Neuronal stem cell (in vitro differentiated cells): ENCODE data around the gene PRICKLE2.

Source experiments
- DNase-seq: peaks from one replicate; pipeline ENCODE4 v3.0.0-alpha.2; 2013; ENCODE audit warnings: low spot score
- H2AFZ ChIP-seq: one replicate; pipeline ENCODE4 v1.6.1; 2013; ENCODE audit warnings: mild to moderate bottlenecking, low read length, inconsistent platforms
- H2AK5ac ChIP-seq: 2 replicates; pipeline ENCODE4 v1.6.1; 2013; ENCODE audit warnings: low read depth, mild to moderate bottlenecking, inconsistent platforms, low read length, moderate library complexity, mixed read lengths
- H2BK120ac ChIP-seq: 2 replicates; pipeline ENCODE4 v1.6.1; 2013; ENCODE audit warnings: low read depth, mild to moderate bottlenecking, inconsistent platforms, low read length, moderate library complexity, mixed read lengths
- H2BK12ac ChIP-seq: one replicate; pipeline ENCODE4 v1.6.1; 2013; ENCODE audit warnings: low read length, inconsistent platforms
- H2BK15ac ChIP-seq: 2 replicates; pipeline ENCODE4 v1.6.1; 2013; ENCODE audit warnings: mild to moderate bottlenecking, low read length, inconsistent platforms, mixed read lengths
- H2BK5ac ChIP-seq: one replicate; pipeline ENCODE4 v1.6.1; 2013; ENCODE audit warnings: inconsistent platforms, mild to moderate bottlenecking, low read length, moderate library complexity
- H3K14ac ChIP-seq: one replicate; pipeline ENCODE4 v1.6.1; 2013; ENCODE audit warnings: low read length, inconsistent platforms
- H3K18ac ChIP-seq: 2 replicates; pipeline ENCODE4 v1.6.1; 2013; ENCODE audit warnings: low read length, inconsistent platforms
- H3K23ac ChIP-seq: 2 replicates; pipeline ENCODE4 v1.6.1; 2013; ENCODE audit warnings: low read depth, mild to moderate bottlenecking, mixed read lengths, low read length, inconsistent platforms; ENCODE audit not compliant: poor library complexity
- H3K27ac ChIP-seq: replicated peaks from 3 replicates; pipeline ENCODE4 v1.5.1; 2013; ENCODE audit warnings: low read length, inconsistent platforms
- H3K27me3 ChIP-seq, 3 experiments: 2 replicates each; pipeline ENCODE4 v1.6.1; 2013; ENCODE audit warnings: low read length in 3 of 3, mild to moderate bottlenecking in 2 of 3, inconsistent platforms in 1 of 3, low read depth in 1 of 3, mixed read lengths in 1 of 3, moderate library complexity in 1 of 3; ENCODE audit not compliant: control insufficient read depth in 3 of 3, insufficient read depth in 3 of 3
- H3K36me3 ChIP-seq, 2 donors: replicated peaks in 1 of 2; 2 replicates each; pipeline ENCODE4 v1.6.1; 2013; ENCODE audit warnings: low read length in 2 of 2; ENCODE audit not compliant: control insufficient read depth in 2 of 2, insufficient read depth in 2 of 2
- H3K4ac ChIP-seq: 2 replicates; pipeline ENCODE4 v1.6.1; 2013; ENCODE audit warnings: inconsistent platforms, mild to moderate bottlenecking, low read length, moderate library complexity
- H3K4me1 ChIP-seq, 2 donors: 1 replicate in 1 of 2; 2 replicates in 1 of 2; pipeline ENCODE4 v1.6.1; 2013; ENCODE audit warnings: low read length in 2 of 2, low read depth in 1 of 2; ENCODE audit not compliant: control insufficient read depth in 2 of 2, insufficient read depth in 1 of 2
- H3K4me2 ChIP-seq: one replicate; pipeline ENCODE4 v1.6.1; 2013; ENCODE audit warnings: mild to moderate bottlenecking, low read length, inconsistent platforms; ENCODE audit not compliant: insufficient read depth, poor library complexity, severe bottlenecking
- H3K4me3 ChIP-seq, 2 donors: 2 replicates each; pipeline ENCODE4 v1.5.1; 2013; ENCODE audit warnings: low read length in 2 of 2, mild to moderate bottlenecking in 2 of 2, inconsistent platforms in 1 of 2, moderate library complexity in 1 of 2
- H3K79me1 ChIP-seq: one replicate; pipeline ENCODE4 v1.6.1; 2013; ENCODE audit warnings: low read depth, mild to moderate bottlenecking, inconsistent platforms, low read length, moderate library complexity
- H3K9ac ChIP-seq: one replicate; pipeline ENCODE4 v1.6.1; 2013; ENCODE audit warnings: mild to moderate bottlenecking, low read depth, low read length, inconsistent platforms; ENCODE audit not compliant: poor library complexity
- H3K9me3 ChIP-seq, 2 donors: replicated peaks in 1 of 2; 2 replicates each; pipeline versions ENCODE3 to v1.6.1; 2013; ENCODE audit warnings: low read length in 2 of 2, mild to moderate bottlenecking in 2 of 2, inconsistent platforms in 1 of 2, low read depth in 1 of 2, mixed read lengths in 1 of 2, moderate library complexity in 1 of 2; ENCODE audit not compliant: control insufficient read depth in 2 of 2, insufficient read depth in 1 of 2
- H4K8ac ChIP-seq: one replicate; pipeline ENCODE4 v1.6.1; 2013; ENCODE audit warnings: low read depth, mild to moderate bottlenecking, inconsistent platforms, low read length, moderate library complexity
- H4K91ac ChIP-seq: one replicate; pipeline ENCODE4 v1.6.1; 2013; ENCODE audit warnings: low read length, low read depth, mild to moderate bottlenecking, inconsistent platforms; ENCODE audit not compliant: poor library complexity
- WGBS, 2 donors: extraction: QIAGEN DNeasy Blood & Tissue Kit; methylation state at CpG; one replicate each; pipeline ENCODE4 v1.1.7; 2013; ENCODE audit warnings: missing lambda C conversion rate in 2 of 2, mixed read lengths in 1 of 2; ENCODE audit not compliant: insufficient read length in 2 of 2, insufficient replicate concordance in 1 of 2; ENCODE audit errors: extremely low coverage in 2 of 2; 5-methylcytosine and 5-hydroxymethylcytosine counted together

The PRICKLE2 gene

GRCh38 chr3:64179860-64180259 lies 45.4 kb downstream of the PRICKLE2 start:
- Histone ChIP-seq H3K14ac (no peak overlapping the region), H2BK120ac (no peak overlapping the region), H3K4ac (no peak overlapping the region), H3K4me3 (no peak overlapping the region), H3K4me1 (no peaks in the 10 kb centered on the region), H3K9ac (no peak overlapping the region), H4K91ac (no peak overlapping the region), H4K8ac (no peak overlapping the region), H2AK5ac (no peak overlapping the region), H3K27ac (no peak overlapping the region), H3K18ac (no peak overlapping the region), H2BK12ac (no peak overlapping the region), H3K79me1 (no peaks in the 10 kb centered on the region), H3K27me3 (no peaks in the 10 kb centered on the region), H3K4me2 (no peak overlapping the region), H2BK5ac (no peak overlapping the region), H3K36me3 (no peaks in the 10 kb centered on the region), H3K9me3 (peaks cover 0 to 2% of the 10 kb centered on the region in 2 donors), H3K23ac (no peak overlapping the region), H2BK15ac (no peak overlapping the region), H2AFZ (no peak overlapping the region)
- no peak for DNase-seq
- WGBS, 2 donors = no CpG with 5 or more reads among the region's 1 CpG

DNA sequence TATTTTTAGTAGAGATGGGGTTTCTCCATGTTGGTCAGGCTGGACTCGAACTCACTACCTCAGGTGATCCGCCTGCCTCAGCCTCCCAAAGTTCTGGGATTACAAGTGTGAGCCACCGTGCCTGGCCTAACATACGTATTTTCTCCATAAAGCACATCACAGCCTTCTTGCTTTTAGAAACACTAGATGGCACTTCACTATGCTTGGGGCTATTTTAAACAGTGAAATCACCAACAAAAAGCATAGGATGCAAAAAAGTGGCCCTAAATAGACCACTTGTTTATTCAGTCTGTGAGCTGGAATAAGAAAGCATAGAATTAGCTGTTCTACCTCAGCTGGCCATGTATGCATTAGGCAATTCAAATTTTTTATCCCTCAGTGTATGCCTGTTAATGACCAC lies 46.0 kb downstream of the PRICKLE2 start:
- DNase-seq = no peak
- H3K79me1 ChIP-seq = no peaks in the 10 kb centered on the region
- H3K4me1 ChIP-seq = no peaks in the 10 kb centered on the region
- H2BK15ac ChIP-seq = no peak overlapping the region
- no peak overlapping the region for H3K9ac ChIP-seq
- no peak overlapping the region for H3K23ac ChIP-seq
- no peak overlapping the region for H3K4me2 ChIP-seq
- H3K18ac ChIP-seq = no peak overlapping the region
- H2BK5ac ChIP-seq = no peak overlapping the region
- no peaks in the 10 kb centered on the region for H3K27me3 ChIP-seq
- H4K8ac ChIP-seq = no peak overlapping the region
- no peak overlapping the region for H2AFZ ChIP-seq
- H2BK12ac ChIP-seq = no peak overlapping the region
- peaks cover 0 to 2% of the 10 kb centered on the region in 2 donors for H3K9me3 ChIP-seq
- H3K14ac ChIP-seq = no peak overlapping the region
- H2AK5ac ChIP-seq = no peak overlapping the region
- no peak overlapping the region for H3K27ac ChIP-seq
- H3K4me3 ChIP-seq = no peak overlapping the region
- H3K4ac ChIP-seq = no peak overlapping the region
- H4K91ac ChIP-seq = no peak overlapping the region
- no peak overlapping the region for H2BK120ac ChIP-seq
- H3K36me3 ChIP-seq = no peaks in the 10 kb centered on the region
- no CpG with 5 or more reads among the region's 4 CpGs for WGBS, 2 donors

GRCh38 chr3:64178419-64178818 lies 46.8 kb downstream of the PRICKLE2 start:
- Histone ChIP-seq H4K8ac (no peak overlapping the region), H3K4me2 (no peak overlapping the region), H3K9me3 (peaks cover 0 to 2% of the 10 kb centered on the region in 2 donors), H2AK5ac (no peak overlapping the region), H3K14ac (no peak overlapping the region), H3K27me3 (no peaks in the 10 kb centered on the region), H3K4ac (no peak overlapping the region), H3K4me1 (no peaks in the 10 kb centered on the region), H3K27ac (no peak overlapping the region), H3K9ac (no peak overlapping the region), H3K36me3 (no peaks in the 10 kb centered on the region), H2BK120ac (no peak overlapping the region), H3K4me3 (no peak overlapping the region), H3K79me1 (no peaks in the 10 kb centered on the region), H2BK12ac (no peak overlapping the region), H2BK15ac (no peak overlapping the region), H3K23ac (no peak overlapping the region), H4K91ac (no peak overlapping the region), H3K18ac (no peak overlapping the region), H2AFZ (no peak overlapping the region), H2BK5ac (no peak overlapping the region)
- no peak for DNase-seq
- no CpG with 5 or more reads among the region's 2 CpGs for WGBS, 2 donors

DNA sequence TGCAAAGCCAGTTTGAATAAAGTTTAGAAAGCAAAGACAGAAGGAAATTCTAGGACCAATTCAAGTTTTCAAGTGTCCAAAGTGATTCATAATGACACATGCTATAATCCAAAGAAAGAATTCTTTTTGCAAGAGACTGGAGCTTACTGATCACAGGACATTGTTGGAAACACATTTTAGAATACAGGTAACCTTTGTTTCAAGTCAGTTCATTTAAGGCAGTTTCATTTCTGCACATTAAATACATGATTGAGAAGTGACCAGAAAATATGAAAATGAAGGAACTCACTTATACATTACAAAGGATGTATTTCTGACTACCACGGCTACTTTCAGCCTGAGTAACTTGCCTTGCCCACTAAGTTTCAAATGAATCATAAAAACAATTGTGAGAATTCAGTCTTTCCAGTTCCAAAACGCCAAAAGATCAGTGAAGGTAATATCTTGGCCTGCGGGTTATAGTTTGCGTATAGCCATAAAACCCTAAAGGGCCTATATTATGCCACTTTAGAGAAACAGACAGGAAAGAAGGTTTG lies 48.7 kb downstream of the PRICKLE2 start:
- Histone ChIP-seq H3K27ac (no peak overlapping the region), H3K4ac (no peak overlapping the region), H3K4me3 (no peak overlapping the region), H4K91ac (no peak overlapping the region), H3K27me3 (no peaks in the 10 kb centered on the region), H3K36me3 (no peaks in the 10 kb centered on the region), H3K9ac (no peak overlapping the region), H2BK12ac (no peak overlapping the region), H2AFZ (no peak overlapping the region), H3K9me3 (peaks cover 0 to 2% of the 10 kb centered on the region in 2 donors), H3K18ac (no peak overlapping the region), H2BK15ac (no peak overlapping the region), H3K14ac (no peak overlapping the region), H2BK120ac (no peak overlapping the region), H2BK5ac (no peak overlapping the region), H3K23ac (no peak overlapping the region), H4K8ac (no peak overlapping the region), H3K79me1 (no peaks in the 10 kb centered on the region), H3K4me2 (no peak overlapping the region), H3K4me1 (no peaks in the 10 kb centered on the region), H2AK5ac (no peak overlapping the region)
- no peak for DNase-seq
- WGBS, 2 donors = no CpG with 5 or more reads among the region's 4 CpGs
